ENCODE data around the gene RNPEPL1. TPM values are rescaled to one million over a fixed set of nuclear protein-coding genes. Genes with fewer than 3 reads are reported as not detected.

The RNPEPL1 gene
- total RNA-seq, 1 donor from 2014 or later, result 29.2 TPM

DNA sequence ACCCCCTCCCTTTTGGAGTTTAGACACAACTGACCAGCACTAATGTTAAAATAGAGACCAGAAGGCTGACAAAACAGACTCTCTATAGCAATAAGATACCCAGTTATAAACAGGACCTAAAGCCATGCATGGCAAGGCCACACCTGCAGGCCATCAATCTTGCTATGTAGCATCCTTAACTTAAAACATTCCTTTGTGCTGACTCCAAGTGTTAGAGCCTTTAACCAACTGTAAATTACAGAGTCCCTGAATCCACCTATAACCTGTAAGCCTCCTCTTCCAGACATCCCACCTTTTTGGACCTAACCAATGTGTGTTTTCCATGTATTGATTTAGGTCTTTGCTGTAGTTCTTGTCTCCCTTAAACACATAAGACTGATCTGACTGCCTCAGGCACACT lies 28.4 kb upstream of the RNPEPL1 start:
- TF ChIP-seq, protein P1, sequence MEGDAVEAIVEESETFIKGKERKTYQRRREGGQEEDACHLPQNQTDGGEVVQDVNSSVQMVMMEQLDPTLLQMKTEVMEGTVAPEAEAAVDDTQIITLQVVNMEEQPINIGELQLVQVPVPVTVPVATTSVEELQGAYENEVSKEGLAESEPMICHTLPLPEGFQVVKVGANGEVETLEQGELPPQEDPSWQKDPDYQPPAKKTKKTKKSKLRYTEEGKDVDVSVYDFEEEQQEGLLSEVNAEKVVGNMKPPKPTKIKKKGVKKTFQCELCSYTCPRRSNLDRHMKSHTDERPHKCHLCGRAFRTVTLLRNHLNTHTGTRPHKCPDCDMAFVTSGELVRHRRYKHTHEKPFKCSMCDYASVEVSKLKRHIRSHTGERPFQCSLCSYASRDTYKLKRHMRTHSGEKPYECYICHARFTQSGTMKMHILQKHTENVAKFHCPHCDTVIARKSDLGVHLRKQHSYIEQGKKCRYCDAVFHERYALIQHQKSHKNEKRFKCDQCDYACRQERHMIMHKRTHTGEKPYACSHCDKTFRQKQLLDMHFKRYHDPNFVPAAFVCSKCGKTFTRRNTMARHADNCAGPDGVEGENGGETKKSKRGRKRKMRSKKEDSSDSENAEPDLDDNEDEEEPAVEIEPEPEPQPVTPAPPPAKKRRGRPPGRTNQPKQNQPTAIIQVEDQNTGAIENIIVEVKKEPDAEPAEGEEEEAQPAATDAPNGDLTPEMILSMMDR (IDR thresholded peaks at IDR 0.05; ENCODE audit: unreplicated experiment), result no peak
- Mint-ChIP-seq H3K9me3 (ENCODE audit: unreplicated experiment) (peaks cover 12% of the 10 kb centered on the region), H3K27me3 (ENCODE audit: unreplicated experiment) (no peaks in the 10 kb centered on the region), H3K4me3 (ENCODE audit: unreplicated experiment) (peak overlapping the region; percentile 35), H3K27ac (ENCODE audit: unreplicated experiment) (no peak overlapping the region), H3K36me3 (ENCODE audit: low read depth, unreplicated experiment) (peaks cover 32% of the 10 kb centered on the region), H3K4me1 (ENCODE audit: unreplicated experiment) (peaks cover 3% of the 10 kb centered on the region)
- no peak for DNase-seq (ENCODE audit: low spot score)

DNA sequence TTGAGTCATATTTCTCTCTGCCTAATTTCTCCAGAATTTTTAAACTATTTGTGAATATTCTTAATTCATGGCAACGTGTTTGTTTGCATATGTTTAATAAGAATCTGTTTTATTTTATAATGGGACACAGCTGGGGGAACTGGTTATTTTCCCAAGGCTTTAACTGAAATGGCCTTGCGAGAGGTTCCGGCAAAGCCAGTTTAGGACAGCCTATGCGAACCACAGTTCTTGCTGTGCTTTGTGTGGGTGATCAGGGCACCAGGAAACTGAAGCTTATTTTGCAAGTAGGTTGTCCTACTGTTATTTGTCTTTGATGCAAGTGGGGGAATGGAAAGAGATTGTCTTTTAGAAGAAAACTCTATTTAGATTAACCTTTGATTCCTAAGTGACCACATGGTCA lies 17.0 kb upstream of the RNPEPL1 start:
- H3K36me3 Mint-ChIP-seq (ENCODE audit: low read depth, unreplicated experiment), result peaks cover 7% of the 10 kb centered on the region
- TF ChIP-seq, protein P1 (IDR thresholded peaks at IDR 0.05; ENCODE audit: unreplicated experiment), result no peak
- no peak for DNase-seq (ENCODE audit: low spot score)
- H3K4me3 Mint-ChIP-seq (ENCODE audit: unreplicated experiment), result no peak overlapping the region
- no peaks in the 10 kb centered on the region for H3K4me1 Mint-ChIP-seq (ENCODE audit: unreplicated experiment)
- peaks cover 3% of the 10 kb centered on the region for H3K9me3 Mint-ChIP-seq (ENCODE audit: unreplicated experiment)
- no peak overlapping the region for H3K27ac Mint-ChIP-seq (ENCODE audit: unreplicated experiment)
- peaks cover 5% of the 10 kb centered on the region for H3K27me3 Mint-ChIP-seq (ENCODE audit: unreplicated experiment)

DNA sequence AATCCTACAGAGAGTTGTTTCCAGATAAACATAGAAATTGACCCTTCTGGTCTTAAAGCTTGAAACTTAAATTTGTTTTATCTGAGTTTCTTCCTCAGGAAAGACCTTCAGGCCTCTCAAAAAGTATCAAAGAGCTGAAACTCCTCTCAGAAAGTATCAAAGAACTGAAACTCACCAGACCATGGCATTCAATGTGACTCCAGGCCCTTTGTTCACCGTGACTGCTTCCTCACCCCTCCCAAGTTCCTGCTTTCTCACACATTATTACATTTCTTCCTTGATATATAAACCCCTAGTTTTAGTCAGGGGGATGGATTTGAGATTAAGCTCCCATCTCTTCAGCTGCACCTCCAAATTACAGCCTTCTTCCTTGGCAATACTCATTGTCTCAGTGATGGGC lies 16.5 kb upstream of the RNPEPL1 start:
- peaks cover 7% of the 10 kb centered on the region for H3K36me3 Mint-ChIP-seq (ENCODE audit: low read depth, unreplicated experiment)

DNA sequence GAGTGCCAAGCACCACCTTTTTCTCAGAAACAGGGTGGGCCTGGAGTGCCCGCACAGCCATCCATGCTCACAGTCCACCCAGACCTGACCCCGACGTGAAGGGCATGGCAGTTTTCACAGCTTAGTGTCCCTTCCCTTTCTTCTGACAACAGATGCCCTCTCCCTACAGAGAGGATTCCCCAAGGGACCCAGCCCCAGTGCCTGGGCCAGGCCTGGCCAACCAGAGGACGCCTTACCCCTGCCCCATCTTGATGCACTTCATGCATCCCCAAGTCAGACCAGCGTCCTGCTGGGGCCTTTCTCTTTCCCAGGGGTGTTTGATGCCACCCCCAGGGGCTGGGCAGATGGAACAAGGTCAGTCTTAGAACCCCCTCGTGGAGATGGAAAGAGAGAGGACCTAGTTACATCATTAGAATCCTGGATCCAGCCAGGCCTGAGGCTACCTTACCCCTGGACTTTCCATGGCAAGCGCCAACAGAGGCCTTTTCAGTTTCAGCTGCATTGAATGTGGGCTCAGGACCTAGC lies 14.3 kb upstream of the RNPEPL1 start:
- TF ChIP-seq, protein P1 (IDR thresholded peaks at IDR 0.05; ENCODE audit: unreplicated experiment), result no peak
- Mint-ChIP-seq H3K27me3 (ENCODE audit: unreplicated experiment) (peaks cover 16% of the 10 kb centered on the region), H3K4me1 (ENCODE audit: unreplicated experiment) (peaks cover 4% of the 10 kb centered on the region), H3K36me3 (ENCODE audit: low read depth, unreplicated experiment) (peaks cover 7% of the 10 kb centered on the region), H3K4me3 (ENCODE audit: unreplicated experiment) (no peak overlapping the region), H3K27ac (ENCODE audit: unreplicated experiment) (no peak overlapping the region), H3K9me3 (ENCODE audit: unreplicated experiment) (peaks cover 3% of the 10 kb centered on the region)
- DNase-seq (ENCODE audit: low spot score), result no peak

More for the DNA sequence above, 16.5 kb upstream of the RNPEPL1 start:
- no peak overlapping the region for H3K27ac Mint-ChIP-seq (ENCODE audit: unreplicated experiment)
- DNase-seq (ENCODE audit: low spot score), result no peak
- peaks cover 4% of the 10 kb centered on the region for H3K4me1 Mint-ChIP-seq (ENCODE audit: unreplicated experiment)
- H3K4me3 Mint-ChIP-seq (ENCODE audit: unreplicated experiment), result no peak overlapping the region
- TF ChIP-seq, protein P1 (IDR thresholded peaks at IDR 0.05; ENCODE audit: unreplicated experiment), result no peak
- peaks cover 10% of the 10 kb centered on the region for H3K27me3 Mint-ChIP-seq (ENCODE audit: unreplicated experiment)
- H3K9me3 Mint-ChIP-seq (ENCODE audit: unreplicated experiment), result peaks cover 3% of the 10 kb centered on the region

DNA sequence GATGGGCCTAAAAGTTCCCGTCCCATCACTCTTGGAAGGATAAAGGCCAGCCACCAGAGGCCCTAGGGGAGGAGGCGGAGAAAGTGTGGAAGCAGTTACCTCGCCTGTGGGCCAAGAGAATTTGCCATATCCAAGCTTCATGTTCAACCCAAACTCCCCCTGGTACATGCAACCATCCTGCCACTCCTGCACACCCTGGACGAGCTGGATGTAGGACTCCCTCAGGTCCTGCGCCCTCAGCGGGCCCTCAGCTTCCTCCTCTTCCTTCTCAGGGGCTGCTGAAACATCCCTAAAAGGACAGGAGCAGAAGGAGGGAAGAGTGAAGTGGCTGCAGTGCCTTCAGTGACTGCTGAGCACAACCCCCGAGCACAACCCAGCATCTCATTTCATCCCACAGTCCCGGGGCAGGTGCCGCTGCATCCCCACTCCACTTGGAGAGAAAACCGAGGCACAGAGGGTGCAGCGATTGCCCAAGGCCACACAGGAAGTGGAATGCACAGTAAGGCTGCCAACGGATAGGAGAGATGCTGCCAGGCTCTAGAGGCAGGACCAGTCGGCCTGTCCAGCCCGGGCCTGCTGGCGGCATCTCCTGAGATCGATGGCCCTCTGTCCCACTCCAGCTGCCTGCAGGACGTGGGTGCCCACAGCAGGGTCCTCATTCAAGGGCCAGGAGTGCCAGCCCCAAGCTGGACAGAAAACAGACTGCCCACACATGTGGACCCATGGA lies 13.4 kb upstream of the RNPEPL1 start:
- Mint-ChIP-seq H3K27ac (ENCODE audit: unreplicated experiment) (no peak overlapping the region), H3K4me1 (ENCODE audit: unreplicated experiment) (peaks cover 11% of the 10 kb centered on the region), H3K36me3 (ENCODE audit: low read depth, unreplicated experiment) (peaks cover 9% of the 10 kb centered on the region), H3K9me3 (ENCODE audit: unreplicated experiment) (peaks cover 3% of the 10 kb centered on the region), H3K4me3 (ENCODE audit: unreplicated experiment) (no peak overlapping the region), H3K27me3 (ENCODE audit: unreplicated experiment) (peaks cover 21% of the 10 kb centered on the region)
- TF ChIP-seq, protein P1 (IDR thresholded peaks at IDR 0.05; ENCODE audit: unreplicated experiment), result no peak
- no peak for DNase-seq (ENCODE audit: low spot score)

Data from endothelial cell (in vitro differentiated cells).